ENCODE measurements around the gene RTRAF. TPM values are rescaled to one million over a fixed set of nuclear protein-coding genes. Genes with fewer than 3 reads are reported as not detected.

Gene RTRAF
- total RNA-seq, 1 experiment from 2014 or later, result 300 TPM

GRCh38 chr14:51981218-51981854 is 8.0 kb upstream of the RTRAF start:
- H3K9me2 ChIP-seq (replicated peaks; ENCODE audit: low read length), result no peaks in the 10 kb centered on the region
- H3K36me3 ChIP-seq (ENCODE audit: low read depth, low read length), result no peaks in the 10 kb centered on the region
- H3K4me1 ChIP-seq (ENCODE audit: insufficient read depth, low read length), result no peaks in the 10 kb centered on the region
- DNase-seq, result no peak
- no peaks in the 10 kb centered on the region for H3K27me3 ChIP-seq (ENCODE audit: low read length)
- ATAC-seq, result peak; percentile 14; the same call in 1 of the 2 replicates
- H3K9ac ChIP-seq (ENCODE audit: low read length), result no peak overlapping the region
- no peaks in the 10 kb centered on the region for H3K9me3 ChIP-seq (ENCODE audit: low read length)
- no peaks in the 10 kb centered on the region for H3F3A ChIP-seq (ENCODE audit: low read length, unreplicated experiment)
- no peak overlapping the region for H2AFZ ChIP-seq (ENCODE audit: low read length)
- ChIA-PET CTCF (interaction anchor here (0.5 to 1.1 kb wide), 3 partner anchors 121 to 205 kb away, joined by 3 to 6 read pairs (median 3); partner anchors contain the start of gene GNG2), POLR2A (ENCODE audit: unreplicated experiment) (interaction anchor here (0.7 kb wide), 1 partner anchor 533 kb away, joined by 3 read pairs; no protein-coding TSS in a partner anchor)
- intact Hi-C loops (cut with micrococcal nuclease), result no loop called here
- no peaks in the 10 kb centered on the region for H3K79me2 ChIP-seq (ENCODE audit: low read length)
- no peak overlapping the region for H3K27ac ChIP-seq (ENCODE audit: low read length)
- H3K4me3 ChIP-seq (ENCODE audit: low read length), result no peak overlapping the region
- no peaks in the 10 kb centered on the region for H4K20me1 ChIP-seq (ENCODE audit: low read length)
- no peak overlapping the region for H3K4me2 ChIP-seq (ENCODE audit: low read length)
- TF ChIP-seq CTCF (conservative IDR thresholded peaks at IDR 0.05; ENCODE audit: low read depth, low read length) (no peak), EZH2 (IDR thresholded peaks at IDR 0.05; ENCODE audit: low read length, unreplicated experiment) (no peak), EZH2phosphoT487 (IDR thresholded peaks at IDR 0.05; ENCODE audit: borderline replicate concordance, low read length) (no peak)
- no TSS peak for BruUV-seq (replicated peaks)

GRCh38 chr14:51988221-51988620 is 1.1 kb upstream of the RTRAF start:
- no peaks in the 10 kb centered on the region for H3K9me3 ChIP-seq (ENCODE audit: low read length)
- peak overlapping the region; percentile 92 for H2AFZ ChIP-seq (ENCODE audit: low read length)
- no peak overlapping the region for H3K27ac ChIP-seq (ENCODE audit: low read length)
- H3K4me1 ChIP-seq (ENCODE audit: insufficient read depth, low read length), result peaks cover 17% of the 10 kb centered on the region
- peaks cover 15% of the 10 kb centered on the region for H3K36me3 ChIP-seq (ENCODE audit: low read depth, low read length)
- no peak for TF ChIP-seq EZH2phosphoT487 (IDR thresholded peaks at IDR 0.05; ENCODE audit: borderline replicate concordance, low read length)
- TF ChIP-seq CTCF (conservative IDR thresholded peaks at IDR 0.05; ENCODE audit: low read depth, low read length), result no peak
- no peak for TF ChIP-seq EZH2 (IDR thresholded peaks at IDR 0.05; ENCODE audit: low read length, unreplicated experiment)
- intact Hi-C loops (cut with micrococcal nuclease), result no loop called here
- BruUV-seq (replicated peaks), result no TSS peak
- no peak overlapping the region; the same call in 1 of the 2 replicates for H3K9ac ChIP-seq (ENCODE audit: low read length)
- H3K4me3 ChIP-seq (ENCODE audit: low read length), result peak overlapping the region; percentile 93
- POLR2A ChIA-PET (ENCODE audit: unreplicated experiment), result no interaction called here
- no peaks in the 10 kb centered on the region for H3K9me2 ChIP-seq (replicated peaks; ENCODE audit: low read length)
- no peak for DNase-seq
- peaks cover 31% of the 10 kb centered on the region for H3K79me2 ChIP-seq (ENCODE audit: low read length)
- H4K20me1 ChIP-seq (ENCODE audit: low read length), result peaks cover 5% of the 10 kb centered on the region; the same call in 1 of the 2 replicates
- no peaks in the 10 kb centered on the region for H3K27me3 ChIP-seq (ENCODE audit: low read length)
- H3K4me2 ChIP-seq (ENCODE audit: low read length), result peak overlapping the region; percentile 89
- no peaks in the 10 kb centered on the region for H3F3A ChIP-seq (ENCODE audit: low read length, unreplicated experiment)
- CTCF ChIA-PET, result no interaction called here
- no peak for ATAC-seq

GRCh38 chr14:51990488-51990887 is 1.1 kb downstream of the RTRAF start:
- Histone ChIP-seq H3K79me2 (ENCODE audit: low read length) (peaks cover 37% of the 10 kb centered on the region), H2AFZ (ENCODE audit: low read length) (no peak overlapping the region), H4K20me1 (ENCODE audit: low read length) (peaks cover 5% of the 10 kb centered on the region; the same call in 1 of the 2 replicates), H3K36me3 (ENCODE audit: low read depth, low read length) (peaks cover 37% of the 10 kb centered on the region), H3K4me3 (ENCODE audit: low read length) (peak overlapping the region; percentile 93), H3K9ac (ENCODE audit: low read length) (peak overlapping the region; percentile 93), H3K9me2 (replicated peaks; ENCODE audit: low read length) (no peaks in the 10 kb centered on the region), H3K4me2 (ENCODE audit: low read length) (peak overlapping the region; percentile 90), H3K27me3 (ENCODE audit: low read length) (no peaks in the 10 kb centered on the region), H3K9me3 (ENCODE audit: low read length) (no peaks in the 10 kb centered on the region), H3K4me1 (ENCODE audit: insufficient read depth, low read length) (peaks cover 17% of the 10 kb centered on the region), H3F3A (ENCODE audit: low read length, unreplicated experiment) (no peaks in the 10 kb centered on the region), H3K27ac (ENCODE audit: low read length) (no peak overlapping the region)
- no TSS peak for BruUV-seq (replicated peaks)
- no peak for DNase-seq
- intact Hi-C loops (cut with micrococcal nuclease), result no loop called here
- CTCF ChIA-PET, result no interaction called here
- TF ChIP-seq CTCF (conservative IDR thresholded peaks at IDR 0.05; ENCODE audit: low read depth, low read length) (no peak), EZH2phosphoT487 (IDR thresholded peaks at IDR 0.05; ENCODE audit: borderline replicate concordance, low read length) (no peak), EZH2 (IDR thresholded peaks at IDR 0.05; ENCODE audit: low read length, unreplicated experiment) (no peak)
- POLR2A ChIA-PET (ENCODE audit: unreplicated experiment), result no interaction called here
- no peak for ATAC-seq
